OCI-LY7 (cell line): ENCODE measurements around the gene SYK.

ENCODE experiments used
- CTCF ChIP-seq: fragments of 200-600 bp; sonication (generic); conservative IDR thresholded peaks from 2 replicates; pipeline ENCODE4 v1.5.1; 2014; ENCODE audit warnings: mild to moderate bottlenecking, antibody characterized with exemption, low read length, moderate library complexity, mixed read lengths
- EZH2phosphoT487 ChIP-seq: fragments of 200-600 bp; sonication (generic); IDR thresholded peaks from 2 replicates; pipeline ENCODE4 v1.6.1; 2018; ENCODE audit warnings: low read depth, borderline replicate concordance, mild to moderate bottlenecking, mixed run types, antibody characterized with exemption, low read length, moderate library complexity, mixed read lengths

DNA sequence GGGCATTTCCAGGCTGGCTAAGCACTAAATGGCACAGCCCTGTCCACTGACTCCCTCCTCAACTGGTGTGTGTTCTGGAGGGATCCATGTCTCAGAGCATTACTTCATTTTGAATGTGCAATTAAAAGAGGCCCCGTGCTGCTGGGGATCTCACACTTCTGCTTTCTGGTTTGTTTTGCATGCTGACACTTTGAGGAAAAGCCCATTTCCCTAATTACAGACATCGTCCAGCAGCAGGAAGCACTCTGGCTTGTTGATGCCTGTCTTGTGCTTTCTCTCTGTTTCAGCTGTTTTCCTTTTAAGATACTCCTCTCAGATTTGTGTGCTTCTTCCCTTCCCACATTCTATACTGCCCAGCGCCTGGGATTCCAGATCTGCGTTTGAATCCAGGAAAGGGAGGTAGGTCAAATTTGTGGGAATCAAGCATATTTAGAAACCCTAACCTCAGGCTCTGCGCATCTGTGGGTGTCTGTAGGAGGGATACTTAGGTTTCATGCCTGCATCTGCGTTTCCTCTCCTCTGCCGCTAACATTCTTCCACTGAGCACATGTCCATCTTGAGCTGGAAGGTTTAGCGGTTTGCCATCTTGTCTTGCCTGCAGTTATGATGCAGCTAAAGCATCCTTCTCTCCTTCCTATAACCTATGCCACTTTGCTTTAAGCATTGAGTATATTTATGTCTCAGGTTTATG, 25.7 kb downstream of the SYK start:
- TF ChIP-seq CTCF, result no peak
- no peak for TF ChIP-seq EZH2phosphoT487
